Stimulated activated CD4-positive, alpha-beta T cell treated with anti-CD3 and anti-CD28 coated beads, Interleukin-15, amount 100 ng/mL, for 24 hours (primary cell): ENCODE data around the gene PPP1R18.

ENCODE experiments used
- DNase-seq: peaks from one replicate; pipeline ENCODE4 v3.0.0-alpha.2; 2020

Gene PPP1R18

GRCh38 chr6:30688569-30688968 is 2.1 kb upstream of the PPP1R18 start:
- DNase-seq: no peak

GRCh38 chr6:30687659-30688431 is 1.4 kb upstream of the PPP1R18 start:
- no peak for DNase-seq

- peak; percentile 97 for DNase-seq
Measured at GRCh38 chr6:30686908-30687658, 638 bp upstream of the PPP1R18 start.

- DNase-seq: peak; percentile 40
Measured at GRCh38 chr6:30685157-30686008, 1.1 kb downstream of the PPP1R18 start.

- DNase-seq: peak; percentile 78
Measured at GRCh38 chr6:30684386-30685156, 1.9 kb downstream of the PPP1R18 start.

- DNase-seq: no peak
Measured at GRCh38 chr6:30683980-30684338, 2.5 kb downstream of the PPP1R18 start.

GRCh38 chr6:30683183-30683979 is 3.1 kb downstream of the PPP1R18 start:
- no peak for DNase-seq

- DNase-seq: peak; percentile 89
Measured at GRCh38 chr6:30682143-30683117, 4.0 kb downstream of the PPP1R18 start.

- peak; percentile 16 for DNase-seq
Measured at GRCh38 chr6:30681766-30682142, 4.7 kb downstream of the PPP1R18 start.

- no peak for DNase-seq
Measured at GRCh38 chr6:30679765-30680535, 6.5 kb downstream of the PPP1R18 start.

GRCh38 chr6:30678964-30679726 is 7.3 kb downstream of the PPP1R18 start:
- DNase-seq: peak; percentile 92

GRCh38 chr6:30676660-30677285 is 9.7 kb downstream of the PPP1R18 start:
- DNase-seq: no peak

- DNase-seq: peak; percentile 94
Measured at GRCh38 chr6:30672445-30673253, 13.8 kb downstream of the PPP1R18 start, which contains the start of gene DHX16. Gene DHX16, minus strand, starts transcription at chr6:30673006. Its CDS starts 165 bp downstream, at chr6:30672841.

GRCh38 chr6:30670760-30671527 is 15.5 kb downstream of the PPP1R18 start:
- no peak for DNase-seq

GRCh38 chr6:30666300-30666699 is 20.1 kb downstream of the PPP1R18 start:
- peak; percentile 63 for DNase-seq

- no peak for DNase-seq
Measured at GRCh38 chr6:30664994-30665767, 21.3 kb downstream of the PPP1R18 start.
